CD4-positive, alpha-beta T cell treated with Interleukin-4 for 1 hour (primary cell): ENCODE data around the gene SLC30A4.
A peak's percentile ranks its signal among the peaks of the same experiment; 100 is the strongest.
"Not testable (repeated sequence)": the region's sequence is repeated elsewhere in the genome, so short reads cannot be mapped to it uniquely, and the experiment has no call there.

ENCODE experiments used
- DNase-seq, 2 donors: peaks; one replicate each; pipeline ENCODE4 v3.0.0-alpha.2; 2020 to 2022

SLC30A4 gene

GRCh38 chr15:45522328-45523165 is at the start of gene SLC30A4:
TSS of gene SLC30A4 (minus strand) at chr15:45522755. CDS start at chr15:45522354, 401 bp downstream.
- DNase-seq: peak; percentile 77 to 79

- no peak for DNase-seq
Observed at GRCh38 chr15:45555934-45556608, 33.5 kb upstream of the SLC30A4 start.

- no peak for DNase-seq
Observed at GRCh38 chr15:45551676-45552075, 29.1 kb upstream of the SLC30A4 start.

GRCh38 chr15:45550436-45550835 is 27.9 kb upstream of the SLC30A4 start:
- no peak for DNase-seq

GRCh38 chr15:45549541-45550220 is 27.1 kb upstream of the SLC30A4 start:
- DNase-seq: no peak

GRCh38 chr15:45548753-45549520 is 26.4 kb upstream of the SLC30A4 start:
- no peak for DNase-seq

GRCh38 chr15:45546789-45547188 is 24.2 kb upstream of the SLC30A4 start:
- DNase-seq: no peak

- no peak for DNase-seq
Observed at GRCh38 chr15:45544266-45545023, 21.9 kb upstream of the SLC30A4 start.

- no peak for DNase-seq
Observed at GRCh38 chr15:45543051-45543450, 20.5 kb upstream of the SLC30A4 start.

GRCh38 chr15:45540531-45540930 is 18.0 kb upstream of the SLC30A4 start:
- no peak for DNase-seq

GRCh38 chr15:45539680-45540079 is 17.1 kb upstream of the SLC30A4 start:
- DNase-seq: no peak

GRCh38 chr15:45536934-45537333 is 14.4 kb upstream of the SLC30A4 start:
- no peak for DNase-seq

GRCh38 chr15:45535486-45536042 is 13.0 kb upstream of the SLC30A4 start:
- DNase-seq: no peak

- no peak for DNase-seq
Observed at GRCh38 chr15:45534821-45535220, 12.3 kb upstream of the SLC30A4 start.

- not testable (repeated sequence) for DNase-seq
Observed at GRCh38 chr15:45532892-45533291, 10.3 kb upstream of the SLC30A4 start.

GRCh38 chr15:45529613-45530012 is 7.1 kb upstream of the SLC30A4 start:
- no peak for DNase-seq

- peak in 1 of 2 donors; percentile 14 for DNase-seq
Observed at GRCh38 chr15:45527086-45527485, 4.5 kb upstream of the SLC30A4 start.

- DNase-seq: no peak
Observed at GRCh38 chr15:45523166-45523460, 558 bp upstream of the SLC30A4 start.

GRCh38 chr15:45521596-45522327 is 793 bp downstream of the SLC30A4 start:
- peak in 1 of 2 donors; percentile 22 for DNase-seq

GRCh38 chr15:45510758-45511280 is 11.7 kb downstream of the SLC30A4 start:
- DNase-seq: no peak

GRCh38 chr15:45507143-45507542 is 15.4 kb downstream of the SLC30A4 start:
- DNase-seq: not testable (repeated sequence)
